Osteocyte (in vitro differentiated cells): ENCODE measurements around the gene PSD. TPM values are rescaled to one million over a fixed set of nuclear protein-coding genes. Genes with fewer than 3 reads are reported as not detected.

Source experiments
- DNase-seq: peaks from one replicate; pipeline ENCODE4 v3.0.0; 2021; ENCODE audit warnings: mixed read lengths; ENCODE audit not compliant: unreplicated experiment; ENCODE audit errors: extremely low spot score
- H3K27ac Mint-ChIP-seq: one replicate; pipeline ENCODE4 v1.8.0; 2021; ENCODE audit warnings: mild to moderate bottlenecking, mixed read lengths; ENCODE audit not compliant: unreplicated experiment
- H3K27me3 Mint-ChIP-seq: one replicate; pipeline ENCODE4 v1.8.0; 2021; ENCODE audit warnings: mixed read lengths; ENCODE audit not compliant: unreplicated experiment
- H3K36me3 Mint-ChIP-seq: one replicate; pipeline ENCODE4 v1.8.0; 2021; ENCODE audit warnings: mixed read lengths; ENCODE audit not compliant: unreplicated experiment
- H3K4me1 Mint-ChIP-seq: one replicate; pipeline ENCODE4 v1.8.0; 2021; ENCODE audit warnings: mixed read lengths; ENCODE audit not compliant: unreplicated experiment
- H3K4me3 Mint-ChIP-seq: one replicate; pipeline ENCODE4 v1.8.0; 2021; ENCODE audit warnings: mild to moderate bottlenecking, moderate library complexity, mixed read lengths; ENCODE audit not compliant: unreplicated experiment
- H3K9me3 Mint-ChIP-seq: one replicate; pipeline ENCODE4 v1.8.0; 2021; ENCODE audit warnings: mixed read lengths; ENCODE audit not compliant: unreplicated experiment
- CTCF ChIP-seq: fragments of 200-600 bp; sonication (generic); IDR thresholded peaks from 2 replicates; pipeline ENCODE4 v1.5.0; 2021; ENCODE audit warnings: antibody characterized with exemption, mild to moderate bottlenecking, moderate library complexity
- total RNA-seq: library from RNA; stranded (reverse); gene quantifications from 2 replicates; pipeline ENCODE4 v1.2.1, GENCODE V29; 2021

The PSD gene
- total RNA-seq, 1 donor from 2014 or later, result 1.8 TPM

GRCh38 chr10:102396317-102396650, 22.3 kb downstream of the PSD start:
- H3K36me3 Mint-ChIP-seq, result peaks cover 4% of the 10 kb centered on the region
- peak overlapping the region; percentile 87 for H3K4me3 Mint-ChIP-seq
- no peak for DNase-seq
- H3K4me1 Mint-ChIP-seq, result peaks cover 37% of the 10 kb centered on the region
- no peak for TF ChIP-seq CTCF
- H3K27me3 Mint-ChIP-seq, result no peaks in the 10 kb centered on the region
- peak overlapping the region; percentile 81 for H3K27ac Mint-ChIP-seq
- H3K9me3 Mint-ChIP-seq, result no peaks in the 10 kb centered on the region

GRCh38 chr10:102395400-102396316, 22.9 kb downstream of the PSD start, which contains the start of gene NFKB2:
Gene NFKB2 (plus strand): TSS chr10:102395705. CDS start chr10:102395960, 255 bp downstream.
- no peak for TF ChIP-seq CTCF
- peak within 1 kb of the TSS; percentile 87 for H3K4me3 Mint-ChIP-seq
- peaks cover 4% of the 10 kb centered on the region for H3K36me3 Mint-ChIP-seq
- H3K4me1 Mint-ChIP-seq, result peaks cover 35% of the 10 kb centered on the region
- H3K9me3 Mint-ChIP-seq, result no peaks in the 10 kb centered on the region
- DNase-seq, result peak; percentile 94
- H3K27me3 Mint-ChIP-seq, result peaks cover 4% of the 10 kb centered on the region
- peak within 1 kb of the TSS; percentile 95 for H3K27ac Mint-ChIP-seq

- H3K27ac Mint-ChIP-seq, result peak overlapping the region; percentile 95
- TF ChIP-seq CTCF, result no peak
- peaks cover 2% of the 10 kb centered on the region for H3K36me3 Mint-ChIP-seq
- H3K4me3 Mint-ChIP-seq, result peak overlapping the region; percentile 87
- DNase-seq, result no peak
- peaks cover 35% of the 10 kb centered on the region for H3K4me1 Mint-ChIP-seq
- H3K27me3 Mint-ChIP-seq, result peaks cover 8% of the 10 kb centered on the region
- no peaks in the 10 kb centered on the region for H3K9me3 Mint-ChIP-seq
Measured at GRCh38 chr10:102394801-102395399, 23.7 kb downstream of the PSD start.

GRCh38 chr10:102394079-102394800, 24.3 kb downstream of the PSD start:
- peak; percentile 96 for DNase-seq
- peaks cover 2% of the 10 kb centered on the region for H3K36me3 Mint-ChIP-seq
- H3K4me1 Mint-ChIP-seq, result peaks cover 31% of the 10 kb centered on the region
- H3K9me3 Mint-ChIP-seq, result no peaks in the 10 kb centered on the region
- TF ChIP-seq CTCF, result peak; percentile 38
- peaks cover 10% of the 10 kb centered on the region for H3K27me3 Mint-ChIP-seq
- H3K4me3 Mint-ChIP-seq, result peak overlapping the region; percentile 87
- H3K27ac Mint-ChIP-seq, result peak overlapping the region; percentile 95
